Measurements from ENCODE around the gene PRRT1. TPM values are rescaled to one million over a fixed set of nuclear protein-coding genes. Genes with fewer than 3 reads are reported as not detected.

Gene PRRT1
- total and polyA plus RNA-seq, 3 donors from 2014 or later = 4.2 to 6.2 (median 6.1) TPM

DNA sequence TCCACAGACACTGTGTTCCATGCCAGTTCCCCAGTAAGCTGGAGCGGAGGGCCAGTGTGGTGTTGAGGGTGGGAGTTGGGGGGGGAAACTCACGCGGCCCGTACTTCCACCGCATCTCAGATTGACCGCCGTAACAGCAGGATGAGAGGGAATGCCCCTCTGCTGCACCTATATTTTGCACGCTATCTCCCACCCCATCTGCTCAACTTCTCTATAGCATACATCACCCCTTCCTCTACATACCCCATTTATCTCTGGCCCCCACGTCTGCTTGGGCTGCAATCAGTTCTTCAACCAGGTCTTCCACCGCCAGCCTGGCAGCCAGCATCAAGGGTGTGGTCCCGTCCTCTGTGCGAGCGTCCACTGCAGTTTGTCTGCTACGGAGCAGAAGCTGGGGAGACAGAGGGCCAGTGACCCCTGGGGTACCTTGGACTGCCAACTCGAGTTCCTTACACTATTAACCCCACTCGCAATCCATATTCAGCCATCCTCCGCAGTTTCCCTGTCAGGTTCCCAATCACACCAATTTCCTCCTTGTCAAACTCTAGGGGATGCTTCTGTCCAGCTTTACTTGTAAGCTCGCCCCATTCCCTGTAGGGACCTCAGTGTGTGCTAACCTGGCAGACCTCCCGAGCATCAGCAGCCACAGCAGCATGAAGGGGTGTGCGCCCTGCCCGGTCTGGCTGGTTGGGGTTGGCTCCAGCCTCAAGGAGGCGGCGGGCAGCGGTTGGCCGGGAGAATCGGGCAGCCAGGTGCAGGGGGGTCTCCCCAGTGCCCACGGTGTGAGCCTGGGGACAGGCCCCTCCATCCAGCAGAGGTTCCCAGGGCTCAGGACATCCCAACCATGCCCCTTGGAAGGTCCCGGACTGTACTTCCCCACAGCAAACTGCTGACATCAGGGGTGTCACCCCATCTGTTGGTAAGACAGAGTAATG, 45.2 kb upstream of the PRRT1 start:
- WGBS, 2 donors = 6 to 10% methylated on average over 19 to 28 of the region's 28 CpGs
- no peak for TF ChIP-seq POLR2A (IDR thresholded peaks at IDR 0.05)
- TF ChIP-seq, protein P1, sequence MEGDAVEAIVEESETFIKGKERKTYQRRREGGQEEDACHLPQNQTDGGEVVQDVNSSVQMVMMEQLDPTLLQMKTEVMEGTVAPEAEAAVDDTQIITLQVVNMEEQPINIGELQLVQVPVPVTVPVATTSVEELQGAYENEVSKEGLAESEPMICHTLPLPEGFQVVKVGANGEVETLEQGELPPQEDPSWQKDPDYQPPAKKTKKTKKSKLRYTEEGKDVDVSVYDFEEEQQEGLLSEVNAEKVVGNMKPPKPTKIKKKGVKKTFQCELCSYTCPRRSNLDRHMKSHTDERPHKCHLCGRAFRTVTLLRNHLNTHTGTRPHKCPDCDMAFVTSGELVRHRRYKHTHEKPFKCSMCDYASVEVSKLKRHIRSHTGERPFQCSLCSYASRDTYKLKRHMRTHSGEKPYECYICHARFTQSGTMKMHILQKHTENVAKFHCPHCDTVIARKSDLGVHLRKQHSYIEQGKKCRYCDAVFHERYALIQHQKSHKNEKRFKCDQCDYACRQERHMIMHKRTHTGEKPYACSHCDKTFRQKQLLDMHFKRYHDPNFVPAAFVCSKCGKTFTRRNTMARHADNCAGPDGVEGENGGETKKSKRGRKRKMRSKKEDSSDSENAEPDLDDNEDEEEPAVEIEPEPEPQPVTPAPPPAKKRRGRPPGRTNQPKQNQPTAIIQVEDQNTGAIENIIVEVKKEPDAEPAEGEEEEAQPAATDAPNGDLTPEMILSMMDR (IDR thresholded peaks at IDR 0.05) = no peak
- H3K9me3 ChIP-seq = no peaks in the 10 kb centered on the region
- H3K27me3 ChIP-seq = no peaks in the 10 kb centered on the region
- H3K4me1 ChIP-seq = peaks cover 20% of the 10 kb centered on the region
- peak overlapping the region; percentile 100 for H3K27ac ChIP-seq
- H3K36me3 ChIP-seq (ENCODE audit: low read depth, missing control alignments) = no peaks in the 10 kb centered on the region
- DNase-seq = peak; percentile 48
- peak overlapping the region; percentile 87 to 99 for H3K4me3 ChIP-seq
- intact Hi-C loops (cut with DNase I; ENCODE audit: low total_unique reads) = no loop called here

DNA sequence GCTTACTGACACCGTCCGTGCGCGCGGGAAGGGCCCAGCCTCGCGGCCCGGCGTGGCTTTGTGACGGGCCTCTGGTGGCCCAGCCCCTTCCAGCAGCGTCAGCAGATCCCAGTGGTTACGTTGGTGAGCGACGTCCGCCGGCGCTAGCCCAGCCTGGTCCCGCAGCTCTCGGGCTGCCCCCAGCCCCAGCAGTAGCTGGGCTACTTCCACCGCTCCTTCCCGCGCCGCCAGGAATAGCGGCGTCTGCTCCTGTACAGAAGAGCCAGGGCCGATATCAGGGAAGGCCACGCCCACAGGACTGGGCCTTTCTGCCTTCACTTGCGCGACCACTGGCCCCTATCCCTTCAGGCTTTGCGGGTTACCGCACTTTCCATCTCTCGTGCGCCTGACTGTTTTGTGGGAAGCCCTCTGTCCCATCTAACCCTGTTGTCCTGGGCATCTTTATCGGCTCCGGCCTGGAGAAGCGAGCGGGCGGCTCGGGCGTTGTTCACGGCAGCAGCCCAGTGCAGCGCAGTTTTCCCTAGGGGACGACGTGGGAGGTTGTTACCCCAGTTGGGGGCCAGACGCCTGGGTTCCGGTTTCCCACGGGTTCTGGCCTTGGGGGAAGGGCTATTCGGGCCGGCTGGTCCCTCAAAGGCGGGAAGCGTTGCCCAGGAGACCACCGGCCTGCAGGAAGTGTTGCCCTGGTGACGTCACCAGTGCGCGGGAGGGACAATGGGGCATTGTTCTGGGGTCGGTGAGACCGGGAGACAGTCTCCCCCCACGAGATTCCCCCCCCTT, 44.4 kb upstream of the PRRT1 start:
- Histone ChIP-seq H3K4me3 (peak overlapping the region; percentile 87 to 99), H3K36me3 (ENCODE audit: low read depth, missing control alignments) (no peaks in the 10 kb centered on the region), H3K27ac (peak overlapping the region; percentile 100), H3K9me3 (no peaks in the 10 kb centered on the region), H3K27me3 (no peaks in the 10 kb centered on the region), H3K4me1 (peaks cover 23% of the 10 kb centered on the region)
- DNase-seq = peak; percentile 97
- peak; percentile 98 for TF ChIP-seq POLR2A (IDR thresholded peaks at IDR 0.05)
- TF ChIP-seq, protein P1 (IDR thresholded peaks at IDR 0.05) = no peak
- intact Hi-C loops (cut with DNase I; ENCODE audit: low total_unique reads) = no loop called here
- 0% methylated on average over 15 to 57 of the region's 58 CpGs for WGBS, 2 donors

DNA sequence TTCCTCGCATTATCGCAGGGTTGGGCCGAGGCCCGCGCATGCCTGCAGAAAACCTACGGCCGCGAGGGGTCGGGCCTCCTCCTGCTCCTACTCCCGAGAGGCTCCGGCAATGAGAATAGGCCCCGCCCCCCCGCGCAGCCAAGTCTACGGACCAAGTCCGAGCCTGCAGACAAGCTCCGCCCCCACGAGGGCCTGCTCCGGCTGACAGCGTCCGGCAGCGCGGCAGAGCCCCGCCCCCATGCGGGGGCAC, 43.8 kb upstream of the PRRT1 start:
- Histone ChIP-seq H3K4me1 (peaks cover 28% of the 10 kb centered on the region), H3K4me3 (peak overlapping the region; percentile 87 to 99), H3K36me3 (ENCODE audit: low read depth, missing control alignments) (no peaks in the 10 kb centered on the region), H3K9me3 (no peaks in the 10 kb centered on the region), H3K27me3 (no peaks in the 10 kb centered on the region), H3K27ac (peak overlapping the region; percentile 100)
- intact Hi-C loops (cut with DNase I; ENCODE audit: low total_unique reads) = no loop called here
- 0 to 2% methylated on average over 10 to 15 of the region's 25 CpGs for WGBS, 2 donors
- DNase-seq = peak; percentile 100
- no peak for TF ChIP-seq POLR2A (IDR thresholded peaks at IDR 0.05)
- TF ChIP-seq, protein P1 (IDR thresholded peaks at IDR 0.05) = peak in 2 of 3 experiments; percentile 74 to 83

DNA sequence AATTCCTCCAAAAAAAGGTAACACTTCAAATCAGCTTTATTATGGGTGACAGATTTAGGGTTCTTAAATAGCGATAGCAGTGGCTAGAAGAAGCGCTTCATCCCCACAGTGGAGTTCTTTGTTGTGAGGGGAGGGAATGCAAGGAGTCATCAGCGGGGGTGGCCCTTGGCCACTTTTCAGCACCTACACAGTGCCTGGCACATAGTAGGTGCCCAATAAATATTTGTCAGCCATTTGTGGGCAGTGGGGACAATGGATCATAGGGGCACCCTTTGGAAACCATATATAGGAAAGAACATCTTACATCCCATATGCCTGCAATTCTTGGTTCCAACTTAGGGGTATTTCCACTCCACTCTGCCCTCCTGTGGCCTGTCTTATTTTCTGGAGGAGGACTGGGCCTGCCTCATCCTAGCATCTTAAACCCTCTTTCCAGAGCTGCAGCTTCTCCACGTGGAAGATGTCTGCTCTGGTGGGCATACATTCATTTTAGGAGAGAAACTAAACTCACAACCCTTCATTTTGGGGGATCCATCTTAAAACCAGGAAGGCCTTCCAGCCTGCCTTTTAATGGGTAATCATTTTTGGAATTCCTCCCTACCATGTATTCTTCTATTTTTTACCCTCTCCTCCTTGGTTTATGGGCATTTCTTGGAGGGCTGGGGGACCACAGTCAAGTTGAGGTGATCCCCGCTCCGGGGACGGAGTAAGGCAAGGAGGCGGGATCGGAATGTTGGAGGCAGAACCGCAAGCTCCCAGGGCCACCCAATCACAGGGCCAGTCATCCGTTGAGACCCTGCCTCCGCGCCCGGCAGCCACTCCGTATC, 43.3 kb upstream of the PRRT1 start:
- intact Hi-C loops (cut with DNase I; ENCODE audit: low total_unique reads) = no loop called here
- WGBS, 2 donors = 13 to 14% methylated on average over 15 of the region's 15 CpGs
- Histone ChIP-seq H3K4me1 (peaks cover 31% of the 10 kb centered on the region), H3K27me3 (no peaks in the 10 kb centered on the region), H3K36me3 (ENCODE audit: low read depth, missing control alignments) (no peaks in the 10 kb centered on the region), H3K4me3 (peak overlapping the region; percentile 87 to 99), H3K9me3 (no peaks in the 10 kb centered on the region), H3K27ac (peak overlapping the region; percentile 100)
- TF ChIP-seq POLR2A (IDR thresholded peaks at IDR 0.05) = peak; percentile 97
- TF ChIP-seq, protein P1 (IDR thresholded peaks at IDR 0.05) = peak; percentile 41 to 74 (median 53)
- DNase-seq = peak; percentile 43
